GM19438 (cell line): ENCODE measurements around the gene LCORL.
"Not testable (repeated sequence)": the region's sequence is repeated elsewhere in the genome, so short reads cannot be mapped to it uniquely, and the experiment has no call there.

Source experiments
- ATAC-seq: cut with Tn5 transposase; IDR thresholded peaks from one replicate; pipeline ENCODE4 v1.9.1; 2021; ENCODE audit warnings: low read depth; ENCODE audit not compliant: unreplicated experiment

Gene LCORL

GRCh38 chr4:18021720-18022571 lies at the start of gene LCORL:
Gene LCORL, minus strand, starts transcription at chr4:18021755. Its CDS starts 4 bp downstream, at chr4:18021751.
- peak; percentile 72 for ATAC-seq

- no peak for ATAC-seq
These were observed 48.3 kb upstream of the LCORL start for GRCh38 chr4:18069810-18070209.

GRCh38 chr4:18067031-18067430 lies 45.5 kb upstream of the LCORL start:
- ATAC-seq = no peak

DNA sequence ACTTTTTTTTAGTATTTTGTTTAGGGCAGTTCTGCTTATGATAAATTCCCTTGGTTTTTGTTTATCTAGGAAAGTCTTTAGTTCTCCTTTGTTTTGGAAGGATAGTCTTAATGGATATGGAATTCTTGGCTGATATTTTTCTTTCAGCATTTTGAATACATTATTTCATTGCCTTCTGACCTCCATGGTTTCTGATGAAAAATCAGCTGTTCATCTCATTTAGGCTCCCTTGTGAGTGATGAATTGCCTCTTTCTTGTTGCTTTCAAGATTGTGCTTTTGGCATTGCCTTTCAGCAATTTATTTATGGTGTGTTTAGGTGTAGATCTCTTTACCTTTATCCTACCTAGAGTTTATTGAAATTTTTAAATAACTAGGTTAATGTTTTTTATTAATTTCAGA lies 41.5 kb upstream of the LCORL start:
- ATAC-seq = no peak

DNA sequence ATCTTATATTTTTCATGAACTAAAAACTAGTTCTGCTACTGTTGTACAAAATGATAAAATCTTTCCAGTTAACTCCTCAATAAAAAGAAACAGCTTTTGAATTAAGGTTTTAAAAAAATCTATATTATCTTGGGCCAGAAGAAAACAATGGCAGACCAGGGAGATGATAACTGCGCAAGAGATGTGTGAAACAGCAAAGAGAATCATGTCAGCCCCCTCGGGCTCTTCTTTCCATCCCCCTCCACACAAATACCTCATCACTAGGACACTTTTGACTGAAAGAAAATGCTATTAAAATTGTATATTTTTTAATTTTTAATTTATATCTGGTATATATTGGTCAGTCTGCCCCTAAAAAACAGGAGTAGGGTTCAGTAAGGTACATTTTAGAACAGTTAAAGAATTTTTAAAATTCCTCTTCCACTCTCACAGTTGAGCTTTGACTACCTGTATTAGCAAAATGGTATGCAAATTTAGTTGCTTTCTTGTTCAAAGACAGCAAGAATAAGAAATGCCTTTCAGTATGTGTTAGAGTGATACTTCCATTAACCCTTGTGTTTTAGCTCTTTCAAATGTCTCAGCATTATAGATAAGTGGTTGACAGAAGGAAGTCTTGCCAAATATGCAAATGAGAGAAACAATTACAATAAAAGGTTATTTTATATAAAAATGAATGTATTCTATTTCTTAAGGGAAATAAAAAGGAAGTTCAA lies 36.4 kb upstream of the LCORL start:
- peak; percentile 48 for ATAC-seq

DNA sequence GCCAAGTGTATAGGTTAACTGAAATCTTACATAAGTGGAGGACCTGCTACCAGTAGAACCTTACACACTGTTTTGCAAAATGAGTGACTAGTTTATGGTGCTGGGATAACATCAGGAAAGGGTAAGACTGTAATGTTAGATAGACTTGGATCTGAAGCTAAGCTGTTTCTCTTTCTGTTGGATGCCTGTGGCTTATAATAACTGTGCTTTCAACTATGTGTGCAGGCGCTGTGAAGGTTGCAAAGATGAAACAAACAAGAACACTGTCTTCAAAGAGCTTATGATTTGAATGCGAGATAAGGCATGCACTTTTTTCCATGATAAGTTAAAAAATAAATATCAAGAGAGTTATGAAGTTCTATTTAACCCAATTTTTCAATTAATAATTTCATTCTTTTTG lies 34.5 kb upstream of the LCORL start:
- no peak for ATAC-seq

DNA sequence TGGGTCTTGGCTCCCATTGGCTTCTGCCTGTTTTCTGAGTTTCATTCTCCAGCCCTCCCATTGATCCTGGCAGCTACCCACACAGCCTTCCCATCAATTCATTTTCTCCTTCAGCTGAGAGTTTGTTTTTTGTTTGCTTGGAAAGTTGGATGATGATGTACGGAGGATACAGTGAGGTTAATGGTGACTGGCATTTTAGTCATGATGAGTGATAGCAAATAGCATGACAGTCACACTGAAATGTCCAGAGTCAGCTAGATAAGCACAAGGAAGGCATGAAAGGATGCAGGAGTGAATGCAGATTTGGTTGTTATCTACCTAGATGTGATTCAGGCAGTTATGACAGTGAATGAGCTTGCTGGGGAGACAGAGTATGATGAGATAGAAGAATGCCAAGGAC lies 30.6 kb upstream of the LCORL start:
- no peak for ATAC-seq

- no peak for ATAC-seq
These were observed 29.7 kb upstream of the LCORL start for GRCh38 chr4:18051281-18051680.

DNA sequence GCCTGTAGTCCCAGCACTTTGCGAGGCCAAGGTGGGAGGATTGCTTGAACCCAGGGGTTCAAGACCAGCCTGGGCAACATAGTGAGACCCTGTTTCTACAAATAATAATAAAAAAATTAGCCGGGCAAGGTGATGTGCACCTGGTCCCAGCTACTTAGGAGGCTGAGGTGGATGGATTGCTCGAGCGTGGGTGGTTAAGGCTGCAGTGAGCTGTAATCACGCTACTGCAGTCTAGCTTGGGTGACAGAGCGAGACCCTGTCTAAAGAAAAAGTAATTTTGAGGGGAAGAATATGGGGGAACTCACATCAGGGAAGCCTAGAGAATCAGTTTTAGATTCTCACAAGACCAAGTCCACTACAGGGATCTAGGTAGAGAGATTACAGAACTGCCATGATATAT lies 28.9 kb upstream of the LCORL start:
- ATAC-seq = peak; percentile 56

DNA sequence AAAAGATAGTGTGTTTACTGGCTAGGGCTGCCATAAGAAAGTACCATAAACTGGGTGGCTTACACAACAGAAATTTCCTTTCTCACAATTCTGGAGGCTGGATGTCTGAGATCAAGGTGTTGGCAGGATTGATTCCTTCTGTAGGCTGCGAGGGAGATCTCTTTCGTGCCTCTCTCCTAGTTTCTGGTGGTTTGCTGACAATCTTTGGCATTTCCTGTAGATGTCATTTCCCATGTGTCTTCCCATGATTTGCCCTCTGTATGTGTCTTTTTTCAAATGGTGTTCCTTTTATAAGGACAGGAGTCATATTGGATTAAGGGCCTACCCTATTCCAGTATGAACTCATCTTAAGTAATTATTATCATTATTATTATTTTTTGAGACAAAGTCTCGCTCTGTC lies 27.9 kb upstream of the LCORL start:
- no peak for ATAC-seq

- ATAC-seq = no peak
These were observed 21.2 kb upstream of the LCORL start for GRCh38 chr4:18042754-18043153.

GRCh38 chr4:18042012-18042411 lies 20.5 kb upstream of the LCORL start:
- ATAC-seq = no peak

DNA sequence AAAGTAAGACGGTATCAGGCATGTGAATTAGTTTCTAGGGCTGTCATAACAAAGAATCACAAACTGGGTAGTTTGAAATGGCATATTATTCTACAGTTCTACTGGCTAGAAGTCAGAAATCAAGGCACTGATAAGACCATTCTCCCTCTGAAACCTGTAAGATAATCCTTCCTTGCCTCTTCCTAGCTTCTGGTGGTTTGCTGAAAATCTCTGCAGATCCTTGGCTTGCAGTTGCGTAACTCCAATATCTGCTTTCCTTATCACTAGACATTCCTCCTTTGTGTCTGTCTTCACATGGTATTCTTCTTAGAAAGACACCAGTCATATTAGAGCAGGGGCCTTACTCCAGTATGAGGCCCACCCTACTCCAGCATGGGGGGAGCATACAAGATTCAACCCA lies 19.6 kb upstream of the LCORL start:
- ATAC-seq = no peak

DNA sequence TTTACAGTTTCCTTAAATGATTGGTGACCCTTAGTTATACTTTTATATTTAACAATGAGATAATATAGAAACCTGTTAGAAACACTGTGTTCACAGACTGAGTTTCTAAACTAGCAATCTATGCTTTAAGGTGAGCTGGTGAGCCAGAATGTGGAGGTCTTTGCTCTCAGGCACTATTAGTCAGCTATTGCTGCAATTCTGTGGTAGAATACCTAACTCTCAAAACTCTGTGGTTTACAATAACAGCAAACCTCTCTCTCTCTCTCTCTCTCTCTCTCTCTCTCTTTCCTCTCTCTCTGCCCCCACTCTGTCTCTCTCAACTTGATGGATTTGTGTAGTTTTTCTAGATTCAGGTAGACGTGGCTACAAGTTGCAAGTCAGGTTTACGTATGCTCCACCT lies 17.6 kb upstream of the LCORL start:
- ATAC-seq = peak; percentile 66

DNA sequence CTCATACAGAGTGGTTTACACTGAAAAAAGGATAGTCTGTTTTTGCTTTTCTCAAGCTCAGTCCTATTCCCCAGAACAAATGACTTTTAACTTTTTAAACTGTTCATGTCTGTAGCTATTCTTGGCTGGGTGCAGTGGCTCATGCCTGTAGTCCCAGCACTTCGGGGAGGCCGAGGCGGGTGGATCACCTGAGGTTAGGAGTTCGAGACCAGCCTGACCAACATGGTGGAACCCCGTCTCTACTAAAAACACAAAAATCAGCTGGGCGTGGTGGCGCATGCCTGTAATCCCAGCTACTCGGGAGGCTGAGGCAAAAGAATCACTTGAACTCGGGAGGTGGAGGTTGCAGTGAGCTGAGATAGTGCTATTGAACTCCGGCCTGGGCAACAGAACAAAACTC lies 14.8 kb upstream of the LCORL start:
- not testable (repeated sequence) for ATAC-seq

- no peak for ATAC-seq
These were observed 12.5 kb upstream of the LCORL start for GRCh38 chr4:18034099-18034498.

GRCh38 chr4:18033111-18034085 lies 11.8 kb upstream of the LCORL start:
- ATAC-seq = no peak

GRCh38 chr4:18025288-18025687 lies 3.7 kb upstream of the LCORL start:
- ATAC-seq = no peak

GRCh38 chr4:18022572-18023050 lies 1.1 kb upstream of the LCORL start:
- no peak for ATAC-seq

DNA sequence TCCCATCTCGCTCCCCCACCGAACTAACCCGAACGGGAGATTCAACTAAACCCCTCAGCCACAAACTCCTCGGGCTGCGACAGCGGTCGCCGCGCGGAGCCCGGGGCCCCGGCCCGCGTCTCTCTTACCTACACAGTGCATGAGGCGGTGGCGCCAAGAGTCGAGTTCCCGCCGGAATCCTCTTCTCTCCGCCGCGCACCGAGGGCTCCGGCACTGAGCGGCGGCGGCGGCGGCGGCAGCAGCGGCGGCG lies 160 bp downstream of the LCORL start:
- ATAC-seq = peak; percentile 3
